GM21576 (cell line): ENCODE data around the gene ZNF438.

Experiments used
- ATAC-seq: cut with Tn5 transposase; IDR thresholded peaks from one replicate; pipeline ENCODE4 v1.9.1; 2021; ENCODE audit warnings: mild to moderate bottlenecking, moderate library complexity; ENCODE audit not compliant: unreplicated experiment

The ZNF438 gene

GRCh38 chr10:31014161-31014875, 17.3 kb downstream of the ZNF438 start:
- no peak for ATAC-seq

- no peak for ATAC-seq
These were observed 18.3 kb downstream of the ZNF438 start for GRCh38 chr10:31013331-31013730.

DNA sequence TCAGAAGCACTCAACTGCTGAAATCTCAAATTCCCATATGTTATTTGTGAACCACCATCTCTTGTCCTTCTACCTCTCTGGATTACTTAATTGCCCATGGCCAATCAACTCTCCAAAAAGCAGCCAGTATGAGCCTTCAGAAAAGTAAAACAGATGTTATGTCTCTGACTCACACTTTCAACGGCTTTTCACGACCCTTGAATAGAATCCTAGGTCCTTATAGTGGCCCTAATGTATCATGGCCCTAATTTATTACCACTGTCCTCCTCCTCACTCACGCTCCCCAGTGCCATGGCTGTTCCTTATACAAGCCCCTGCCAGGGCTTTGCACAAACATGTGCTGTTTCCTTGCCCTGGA, 20.0 kb downstream of the ZNF438 start:
- ATAC-seq, result no peak

GRCh38 chr10:31011017-31011664, 20.5 kb downstream of the ZNF438 start:
- no peak for ATAC-seq

GRCh38 chr10:31010062-31010461, 21.6 kb downstream of the ZNF438 start:
- ATAC-seq, result no peak

DNA sequence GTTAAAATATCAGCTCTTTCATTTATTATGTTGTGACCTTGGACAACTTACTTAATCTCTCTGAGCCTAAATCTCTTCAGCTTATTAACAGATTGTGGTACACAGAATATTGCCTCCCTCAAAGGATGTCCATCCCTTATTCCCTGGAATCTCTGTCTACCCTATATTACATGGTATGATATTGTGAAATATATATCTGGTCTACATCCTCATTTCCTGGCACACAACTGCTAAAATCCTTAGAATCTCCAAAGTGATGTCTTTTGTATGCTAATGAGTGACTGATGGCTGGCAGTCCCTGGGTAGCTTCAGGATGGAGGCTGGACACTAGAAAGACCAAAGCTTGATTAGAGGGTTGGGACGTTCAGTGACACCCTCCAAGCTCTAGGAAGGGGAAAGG, 25.8 kb downstream of the ZNF438 start:
- no peak for ATAC-seq

DNA sequence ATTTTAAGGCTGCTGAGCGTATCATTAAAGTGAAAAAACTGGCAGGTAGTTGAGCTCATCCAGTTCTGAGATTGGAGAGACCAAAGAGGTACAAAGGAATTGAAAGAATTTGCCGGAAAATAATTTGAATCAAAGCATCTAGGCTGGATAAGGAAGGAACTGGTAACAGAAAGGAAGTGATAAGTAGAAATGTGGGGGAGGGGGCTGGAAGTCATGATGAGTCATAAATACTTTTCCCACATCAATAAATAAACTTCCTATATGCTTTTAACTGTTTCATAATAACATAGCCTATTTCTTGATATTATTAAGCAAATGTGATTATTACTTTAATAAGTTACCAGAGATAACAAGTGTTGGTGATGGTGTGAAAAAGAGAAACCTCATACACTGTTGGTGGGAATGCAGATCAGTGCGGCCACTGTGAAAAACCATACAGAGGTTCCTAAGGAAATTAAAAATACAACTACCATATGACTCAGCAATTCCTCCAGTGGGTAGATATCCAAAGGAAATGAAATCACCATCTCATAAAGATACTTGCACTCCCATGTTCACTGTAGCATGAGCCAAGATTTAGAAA, 27.0 kb downstream of the ZNF438 start:
- ATAC-seq, result no peak

DNA sequence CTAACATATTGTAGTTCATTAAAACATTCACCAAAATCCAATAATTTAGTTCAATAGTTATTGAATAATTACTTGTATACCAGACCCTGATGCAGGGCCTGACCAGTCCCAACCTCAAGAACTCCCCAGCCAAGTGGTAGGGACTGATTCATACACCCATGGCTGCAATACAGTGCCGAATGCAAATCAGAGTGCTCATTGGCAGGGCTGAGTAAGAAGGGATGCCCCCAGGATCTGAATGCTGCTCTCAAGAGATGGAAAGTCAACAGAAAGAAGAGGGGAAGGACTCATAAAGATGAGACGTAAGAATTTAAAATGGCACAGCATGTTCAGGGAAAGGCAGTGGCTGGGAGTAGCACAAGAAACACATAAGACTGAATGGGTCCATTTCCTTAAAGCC, 29.9 kb downstream of the ZNF438 start:
- no peak for ATAC-seq

GRCh38 chr10:31000867-31001266, 30.8 kb downstream of the ZNF438 start:
- ATAC-seq, result no peak

DNA sequence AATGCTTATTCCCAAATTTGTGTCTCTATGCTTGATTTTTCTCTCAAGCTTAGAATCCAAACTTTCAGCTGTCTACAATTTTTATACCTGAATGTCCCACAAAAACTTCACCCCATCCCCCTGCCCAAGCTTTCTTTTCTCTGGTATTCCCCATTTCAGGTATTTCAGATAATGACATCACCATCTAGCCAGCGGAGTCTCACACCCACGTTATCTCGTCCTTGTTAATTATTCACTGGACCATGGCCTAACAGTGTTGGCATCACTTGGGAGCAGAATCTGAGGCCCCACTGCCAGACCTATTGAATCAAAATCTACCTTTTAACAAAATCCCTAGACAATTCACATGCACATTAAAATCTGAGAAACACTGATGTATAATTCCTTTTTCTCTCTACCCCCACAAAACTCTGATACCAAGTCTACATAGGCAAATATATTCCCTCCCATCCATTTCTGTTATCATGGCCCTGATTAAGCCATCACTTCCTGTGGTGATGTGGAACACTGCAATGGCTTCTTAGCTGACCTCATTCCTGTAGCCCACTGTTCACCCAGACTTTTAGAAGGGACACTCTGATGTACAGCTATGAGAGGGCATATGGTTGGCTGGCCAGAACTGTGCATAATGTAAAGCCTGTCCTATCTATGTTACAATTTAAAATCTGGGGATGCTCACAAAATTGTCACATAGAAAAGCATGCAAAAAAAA, 31.4 kb downstream of the ZNF438 start:
- ATAC-seq, result no peak

GRCh38 chr10:30999070-30999712, 32.5 kb downstream of the ZNF438 start:
- no peak for ATAC-seq

DNA sequence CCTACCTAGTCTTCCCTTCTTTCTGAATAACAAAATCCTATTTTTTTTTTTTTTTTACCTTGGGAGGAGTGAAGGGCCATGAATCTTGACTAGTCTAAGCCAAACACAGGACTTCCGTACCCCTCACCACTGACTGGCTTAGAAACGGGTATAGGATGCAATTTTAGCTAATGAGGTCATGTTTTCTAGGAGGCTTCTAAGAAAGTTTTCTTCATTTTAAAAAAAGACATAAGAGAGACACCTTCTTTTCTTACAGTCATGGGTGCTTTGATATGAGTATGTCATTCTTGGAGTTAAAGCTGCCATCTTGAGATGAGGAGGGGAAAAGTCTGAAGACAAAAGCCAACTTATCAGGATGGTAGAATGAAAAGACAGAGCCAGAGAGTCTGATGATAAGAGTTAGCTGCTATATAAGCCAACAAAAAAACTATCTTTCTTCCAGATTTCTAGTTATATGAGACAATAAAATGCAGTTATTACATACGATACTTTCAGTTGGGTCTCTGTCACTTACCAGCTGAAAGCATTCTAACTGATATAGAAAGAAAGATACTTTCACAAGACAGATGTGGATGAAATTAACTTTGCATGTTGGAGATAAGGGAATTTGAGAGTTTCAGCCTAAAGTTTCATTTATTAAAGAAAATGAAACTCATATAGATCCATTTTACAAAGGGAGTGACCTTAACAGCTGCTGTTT, 34.0 kb downstream of the ZNF438 start:
- no peak for ATAC-seq

- ATAC-seq, result no peak
These were observed 35.1 kb downstream of the ZNF438 start for GRCh38 chr10:30996481-30997005.

GRCh38 chr10:30995081-30995770, 36.4 kb downstream of the ZNF438 start:
- no peak for ATAC-seq

DNA sequence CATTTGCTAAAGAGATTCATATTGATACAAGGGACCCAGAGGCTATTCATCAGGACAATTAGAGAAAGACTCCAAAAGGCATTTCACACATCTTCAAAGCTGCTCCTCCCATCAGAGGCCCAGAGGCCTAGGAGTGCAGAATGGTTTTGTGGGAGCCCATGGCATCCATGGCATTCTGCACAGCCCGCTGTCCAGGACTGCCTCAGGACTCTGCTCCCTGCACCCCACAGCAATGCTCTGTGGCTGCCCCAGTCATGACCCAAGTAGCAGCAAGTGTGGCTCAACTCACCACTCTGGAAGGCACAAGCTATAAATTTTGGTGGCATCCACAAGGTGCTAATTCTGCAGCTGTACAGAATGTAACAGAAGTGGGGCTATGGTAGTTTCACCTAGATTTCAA, 38.5 kb downstream of the ZNF438 start:
- ATAC-seq, result no peak

- no peak for ATAC-seq
These were observed 39.0 kb downstream of the ZNF438 start for GRCh38 chr10:30992681-30993080.

GRCh38 chr10:30991647-30992011, 40.0 kb downstream of the ZNF438 start:
- ATAC-seq, result no peak

DNA sequence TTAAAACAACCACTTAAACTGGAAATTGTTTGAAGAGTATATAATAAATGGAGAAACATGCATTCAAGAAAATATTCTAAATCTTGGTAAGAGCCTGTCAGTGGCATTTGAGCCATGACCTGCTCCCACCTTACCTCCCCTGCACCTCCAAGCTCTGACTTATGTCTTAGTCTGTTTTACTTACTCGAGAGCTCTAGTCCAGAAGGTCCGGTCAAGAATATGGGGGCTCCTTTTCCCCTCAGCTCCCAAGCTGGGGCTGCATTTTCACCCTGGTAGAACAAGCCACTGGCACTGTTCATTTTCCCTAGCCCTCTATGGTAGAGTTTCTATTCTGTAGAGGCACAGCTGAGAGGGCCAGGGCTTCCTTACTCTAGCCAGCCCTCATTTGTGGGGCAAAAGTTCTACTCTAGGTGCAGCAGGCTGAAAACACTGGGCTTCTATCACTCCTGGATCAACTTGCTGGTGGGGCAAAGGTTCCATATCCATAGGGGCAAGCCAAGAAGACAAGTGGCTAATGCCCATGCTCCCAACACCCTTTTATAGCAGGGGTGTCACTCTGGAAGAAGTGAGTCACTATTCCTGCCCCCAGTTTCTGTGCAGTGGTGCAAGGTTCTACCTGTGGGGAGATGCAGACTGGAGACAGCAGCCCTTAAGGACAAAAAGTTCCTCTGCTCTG, 40.6 kb downstream of the ZNF438 start:
- no peak for ATAC-seq

DNA sequence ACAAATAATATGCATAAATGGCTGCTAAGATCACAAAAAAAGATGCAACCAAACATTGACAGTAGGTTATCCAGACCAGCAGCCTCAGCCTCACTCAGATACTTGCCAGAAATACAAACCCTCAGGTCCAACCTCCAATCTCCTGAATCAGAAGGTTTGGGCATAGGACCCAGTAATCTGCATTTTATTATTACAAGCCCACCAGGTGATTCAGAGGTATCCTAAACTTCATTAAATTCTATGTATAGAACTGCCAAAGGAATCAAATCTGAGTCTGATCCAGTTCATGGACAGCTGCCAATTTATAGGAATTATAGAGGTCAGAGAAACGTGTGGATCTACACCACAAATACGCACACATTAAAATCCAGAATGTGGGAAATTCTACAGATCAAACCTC, 41.3 kb downstream of the ZNF438 start:
- no peak for ATAC-seq
